Left cardiac atrium (tissue), 4 donors: ENCODE measurements around the gene OTUD7B. TPM values are rescaled to one million over a fixed set of nuclear protein-coding genes. Genes with fewer than 3 reads are reported as not detected.
A peak's percentile ranks its signal among the peaks of the same experiment; 100 is the strongest.

ENCODE experiments used
- ATAC-seq, 2 donors: fragments of 200-7000 bp; cut with Tn5 transposase; one replicate each; pipeline ENCODE4 v1.9.1; 2020; ENCODE audit warnings: mild to moderate bottlenecking in 2 of 2, moderate library complexity in 2 of 2
- DNase-seq: peaks from one replicate; pipeline ENCODE4 v3.0.0-alpha.2; 2020
- intact Hi-C, 2 donors: fragments of 100-400 bp; cut with DNase I; formaldehyde crosslinking; loops; one replicate each; pipeline versions ENCODE4 v1.14.1 to v1.15.1; 2022 to 2023
- total RNA-seq, 2 donors: library from RNA; stranded (reverse); fragmentation: NEBNext Ultra II Directional; extraction: Animal tissue kit (Norgen Biotek cat#: 25700); gene quantifications; one replicate each; pipeline ENCODE4 v1.2.1, GENCODE V29; 2021
- donor health status: DM: no; HTN: yes; CAD: no.
- donor health status: DM: no; HTN: yes; CAD: no; lungs with severe emphysema.
- donor health status: DM: yes; HTN: yes; CAD: no.
- donor health status: Dilated cardiomyopathy.

Gene OTUD7B
- total RNA-seq, 2 donors from 2014 or later, result 20.3 to 21.4 TPM

DNA sequence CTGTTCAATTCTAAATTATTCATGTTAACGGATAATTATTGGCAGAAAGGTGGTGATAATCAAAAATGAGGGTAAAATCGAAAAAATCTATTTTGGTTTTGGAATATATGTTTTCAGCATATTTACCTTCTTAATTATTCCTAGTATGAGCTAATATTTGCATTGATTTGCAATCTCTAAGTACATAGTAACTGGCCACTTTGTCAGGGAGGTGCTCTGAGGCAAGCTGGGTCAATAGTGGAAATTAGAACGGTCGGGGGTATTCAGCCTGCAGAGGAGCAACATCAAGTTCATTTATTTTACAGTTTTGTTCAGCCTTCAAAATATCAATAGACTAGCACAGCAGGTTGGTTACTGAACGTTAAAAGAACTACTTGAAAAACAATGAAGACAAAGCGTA lies 1.8 kb downstream of the OTUD7B start:
- intact Hi-C loops, result no loop called here
- no peak for DNase-seq
- no peak for ATAC-seq

DNA sequence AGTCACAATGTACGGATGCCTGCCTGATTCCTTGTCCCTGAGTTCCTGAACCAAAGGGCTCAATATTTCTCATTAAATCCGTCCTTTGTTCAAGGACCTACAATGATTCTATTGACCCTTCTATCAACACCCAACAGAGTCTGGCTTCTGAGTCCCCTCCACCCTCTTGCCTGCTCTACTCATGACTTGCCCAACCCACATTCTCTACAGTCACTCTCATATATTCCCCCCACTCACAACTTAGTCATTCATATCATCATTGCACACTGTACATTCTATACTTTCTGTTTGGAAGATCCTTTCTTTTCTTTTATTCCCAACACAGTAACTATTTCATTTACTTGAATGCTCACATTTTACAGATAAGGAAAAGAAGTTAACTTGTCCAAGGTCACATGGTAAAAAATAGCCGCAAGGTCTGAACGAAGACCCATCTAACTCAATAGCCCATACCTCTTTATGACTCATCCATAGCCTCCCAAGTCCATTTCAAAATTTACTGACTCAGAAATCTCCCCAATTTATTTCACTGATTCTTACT lies 3.6 kb downstream of the OTUD7B start:
- no peak for ATAC-seq
- intact Hi-C loops, result no loop called here
- DNase-seq, result no peak

DNA sequence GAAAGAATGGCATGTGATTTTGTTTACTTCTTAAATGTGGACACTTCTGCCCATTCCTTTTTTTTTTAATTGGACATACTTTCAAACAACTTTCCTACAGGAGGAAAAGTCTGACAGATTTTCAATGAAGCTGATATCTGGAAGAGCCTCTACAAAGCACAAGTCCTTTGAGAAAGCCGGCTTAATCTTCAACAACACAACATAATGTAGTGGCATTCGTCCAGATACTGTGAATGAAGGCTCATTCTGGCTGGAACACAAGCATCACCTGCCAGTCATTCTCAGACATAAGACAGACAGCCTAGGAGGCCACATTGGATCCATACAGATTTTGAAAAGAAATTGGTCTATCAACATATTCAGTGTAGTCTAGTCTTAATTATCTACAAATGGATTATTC lies 4.9 kb downstream of the OTUD7B start:
- intact Hi-C loops, result no loop called here
- DNase-seq (no peak), ATAC-seq (no peak)

DNA sequence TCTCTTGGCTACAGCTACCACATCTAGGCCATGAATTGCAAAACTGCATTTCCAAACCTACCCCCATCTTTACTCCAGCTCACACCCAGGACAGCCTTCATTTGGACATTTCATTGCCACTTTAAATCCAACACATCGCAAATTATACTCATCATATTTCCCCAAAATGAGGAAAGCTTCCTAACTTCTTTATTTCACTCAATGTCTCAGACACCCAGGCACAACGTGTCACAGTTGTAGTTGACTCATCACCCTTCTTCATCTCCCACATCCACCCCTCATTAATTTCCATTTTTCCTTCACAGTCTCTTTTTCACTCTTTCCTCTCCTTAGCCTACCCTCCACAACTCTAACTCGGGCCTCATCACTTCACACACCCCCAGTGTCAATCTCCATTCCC lies 6.7 kb downstream of the OTUD7B start:
- intact Hi-C loops, result no loop called here
- ATAC-seq (no peak), DNase-seq (no peak)

DNA sequence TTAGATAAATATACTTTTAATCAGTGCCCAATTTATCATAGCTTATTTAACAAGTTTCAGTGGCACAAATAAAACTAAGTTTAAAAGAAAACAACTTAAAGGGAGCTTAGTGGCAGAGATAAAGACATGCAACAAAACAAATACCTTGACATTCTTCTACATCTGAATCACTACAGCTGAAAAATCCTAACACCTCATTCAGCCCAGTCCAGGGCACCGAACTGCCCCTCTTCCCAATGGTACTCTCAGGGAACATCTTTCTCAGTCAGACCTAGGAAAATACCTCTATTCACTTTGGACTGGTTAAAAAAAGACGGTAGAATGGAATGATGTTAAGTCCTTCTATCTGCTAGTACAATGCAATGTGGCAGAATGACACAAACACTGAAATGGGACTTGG lies 8.3 kb downstream of the OTUD7B start:
- intact Hi-C loops, result no loop called here

DNA sequence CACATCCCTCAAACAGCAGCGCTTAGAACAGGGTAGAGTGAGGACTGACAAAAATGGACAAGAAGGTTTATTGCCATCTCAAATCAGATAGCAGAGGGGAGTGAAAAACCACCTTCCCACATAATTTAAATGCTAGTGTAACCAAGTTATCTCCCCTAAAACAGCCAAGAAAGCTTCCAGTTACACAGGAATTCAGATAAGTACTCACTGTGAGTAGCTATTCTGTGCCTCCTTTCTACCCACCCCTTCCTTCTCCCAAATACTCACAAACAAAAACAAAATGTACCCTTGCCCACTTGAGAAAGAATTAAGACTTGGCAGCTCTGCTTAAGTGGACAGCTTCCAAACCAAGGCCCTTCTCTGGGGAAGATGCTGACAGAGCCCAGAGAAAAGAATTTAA lies 9.1 kb downstream of the OTUD7B start:
- intact Hi-C loops, result no loop called here
- peak; percentile 60 for ATAC-seq
- DNase-seq, result no peak

More for the DNA sequence above, 8.3 kb downstream of the OTUD7B start:
- DNase-seq (no peak), ATAC-seq (peak in 1 of 2 donors; percentile 25)

DNA sequence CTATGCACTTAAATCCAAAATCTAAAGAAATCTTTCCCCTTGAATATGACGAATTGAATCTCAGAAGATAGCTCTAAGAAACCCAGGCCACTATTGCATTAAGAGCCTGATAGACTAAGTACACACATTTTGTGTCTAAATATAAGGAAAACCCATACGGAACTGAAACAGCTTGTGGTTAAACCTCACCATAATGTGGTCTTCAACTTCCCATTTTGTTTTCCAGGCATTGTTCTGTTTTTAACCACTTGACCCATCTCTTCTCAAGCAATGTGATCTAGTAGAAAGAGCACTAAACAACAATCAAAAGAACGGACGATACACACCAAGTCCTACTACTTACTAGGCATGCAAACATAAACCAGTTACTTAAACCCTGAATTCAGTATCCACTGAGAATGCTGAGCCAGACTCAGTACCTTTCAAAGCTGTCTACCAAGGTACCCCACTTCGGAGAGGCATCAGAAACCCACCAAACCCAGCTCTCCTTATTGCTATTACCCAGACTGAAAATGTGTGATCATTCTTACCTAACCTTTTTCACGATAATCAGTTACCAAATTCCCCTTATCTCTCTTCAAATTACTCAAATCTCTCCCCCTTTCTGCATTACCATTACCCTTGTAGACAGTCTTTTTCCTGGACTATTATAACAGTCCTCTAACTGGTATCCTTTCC lies 12.8 kb downstream of the OTUD7B start:
- intact Hi-C loops, result no loop called here
- ATAC-seq (peak in 1 of 2 donors; percentile 44), DNase-seq (no peak)

DNA sequence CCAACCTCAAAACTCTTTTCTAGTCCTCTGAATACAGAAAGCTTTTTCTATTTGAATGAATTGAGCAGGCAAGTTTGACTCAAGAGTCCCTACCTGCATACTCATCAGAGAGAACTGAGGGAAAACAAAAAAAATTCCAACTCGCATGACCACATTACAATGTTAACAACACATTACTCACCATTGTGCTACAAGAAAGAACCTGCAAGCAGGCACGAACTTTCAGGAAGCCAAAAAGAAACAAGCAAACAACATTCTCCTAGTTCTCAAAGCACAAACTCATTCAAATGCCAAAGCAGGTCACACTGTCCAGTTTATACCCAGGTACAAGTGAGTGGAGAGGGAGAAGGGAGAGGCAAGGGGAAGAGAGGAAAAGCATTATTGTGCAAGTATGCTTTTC lies 14.6 kb downstream of the OTUD7B start:
- DNase-seq (no peak), ATAC-seq (peak in 1 of 2 donors; percentile 49)
- intact Hi-C loops, result no loop called here

DNA sequence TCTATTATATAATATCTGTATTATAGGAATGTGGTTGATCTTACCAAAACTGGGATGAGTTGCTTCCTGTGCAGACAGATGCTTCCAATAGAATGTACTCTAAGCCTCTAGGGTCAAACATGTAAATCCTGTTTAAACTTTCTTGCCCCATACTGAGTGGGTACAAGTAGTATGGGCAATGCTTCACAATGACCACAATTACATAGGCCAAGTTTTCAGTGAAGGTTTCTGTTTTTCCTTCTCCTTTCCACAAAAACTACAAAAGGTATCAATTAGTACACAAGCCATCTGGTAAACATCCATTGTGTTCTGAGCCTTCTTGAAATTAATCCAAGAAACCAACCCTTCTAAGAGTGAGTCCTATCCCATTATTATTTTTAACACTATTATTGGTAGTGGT lies 16.8 kb downstream of the OTUD7B start:
- intact Hi-C loops, result no loop called here

DNA sequence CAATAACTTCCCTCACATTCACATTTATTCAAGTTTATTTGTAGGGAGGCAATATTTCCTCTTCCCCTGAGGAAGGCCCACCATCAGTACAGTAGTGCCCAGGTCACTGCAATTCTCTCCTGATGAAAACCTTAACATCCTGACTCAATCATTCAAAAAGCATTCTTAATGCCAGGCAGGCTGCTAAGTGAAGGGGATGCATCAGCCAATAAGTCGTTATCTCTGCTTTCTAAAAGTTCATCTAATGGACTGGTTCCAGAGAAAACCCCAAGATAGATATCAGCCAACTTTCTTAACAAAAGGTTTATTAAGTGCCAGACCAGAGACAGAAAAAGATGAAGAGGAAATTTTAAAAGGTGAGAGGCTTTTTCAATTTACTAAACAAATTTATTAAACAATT lies 17.3 kb downstream of the OTUD7B start:
- DNase-seq (no peak), ATAC-seq (no peak)
- intact Hi-C loops, result no loop called here

More for the DNA sequence above, 16.8 kb downstream of the OTUD7B start:
- ATAC-seq (no peak), DNase-seq (no peak)

DNA sequence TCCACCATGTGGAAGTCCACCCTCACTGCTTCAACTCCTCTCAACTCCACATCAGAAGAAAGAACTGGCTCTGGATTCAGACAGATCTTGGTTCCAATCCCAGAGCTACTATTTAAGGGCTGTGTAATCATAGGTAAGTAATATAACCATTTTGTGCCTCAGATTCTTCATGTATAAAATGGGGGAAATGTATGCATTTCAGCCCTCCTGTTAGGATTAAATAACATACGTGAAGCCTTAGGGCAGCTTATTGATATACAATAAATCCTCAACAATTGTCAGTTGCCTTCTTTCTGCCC lies 23.3 kb downstream of the OTUD7B start:
- peak in 1 of 2 donors; percentile 14 for ATAC-seq
- no peak for DNase-seq
- intact Hi-C loops, result no loop called here

DNA sequence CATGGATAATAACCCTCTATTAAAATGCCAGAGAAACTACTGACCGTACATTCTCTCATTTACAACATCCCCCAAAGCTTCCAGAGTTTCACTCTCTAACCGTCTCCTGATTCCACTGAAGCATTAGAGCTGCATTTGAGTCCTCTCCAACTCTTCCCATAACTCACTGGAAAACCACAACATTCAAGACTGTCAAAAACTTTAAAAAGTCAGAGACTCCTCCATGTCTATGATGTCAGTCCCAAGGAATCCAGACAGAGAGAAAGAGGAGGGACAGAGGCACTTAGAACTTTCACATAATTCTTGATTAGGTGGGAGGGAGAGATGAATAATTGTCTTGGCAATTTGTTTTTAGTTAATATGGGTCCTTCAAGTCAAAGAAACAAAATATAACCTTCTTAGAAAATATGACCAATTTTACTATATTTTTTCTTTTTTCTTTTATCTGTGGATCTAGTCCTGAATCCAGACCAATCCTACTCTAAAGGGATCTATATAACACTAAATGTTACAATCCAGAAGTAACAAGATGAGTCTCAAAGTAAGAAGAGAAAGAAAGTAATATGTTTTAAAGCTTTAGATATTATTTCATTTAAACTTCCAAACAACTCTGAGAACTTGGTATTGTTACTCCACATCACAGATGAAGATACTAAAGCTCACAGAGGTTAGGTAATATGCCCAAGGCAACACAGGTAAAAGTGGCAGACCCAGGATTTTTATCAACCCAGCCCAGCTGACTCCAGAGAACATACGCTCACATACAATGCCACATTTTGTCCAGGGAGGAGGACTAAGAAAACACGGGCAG lies 23.8 kb downstream of the OTUD7B start:
- intact Hi-C loops, result no loop called here
- peak; percentile 57 to 96 for ATAC-seq
- DNase-seq, result no peak

DNA sequence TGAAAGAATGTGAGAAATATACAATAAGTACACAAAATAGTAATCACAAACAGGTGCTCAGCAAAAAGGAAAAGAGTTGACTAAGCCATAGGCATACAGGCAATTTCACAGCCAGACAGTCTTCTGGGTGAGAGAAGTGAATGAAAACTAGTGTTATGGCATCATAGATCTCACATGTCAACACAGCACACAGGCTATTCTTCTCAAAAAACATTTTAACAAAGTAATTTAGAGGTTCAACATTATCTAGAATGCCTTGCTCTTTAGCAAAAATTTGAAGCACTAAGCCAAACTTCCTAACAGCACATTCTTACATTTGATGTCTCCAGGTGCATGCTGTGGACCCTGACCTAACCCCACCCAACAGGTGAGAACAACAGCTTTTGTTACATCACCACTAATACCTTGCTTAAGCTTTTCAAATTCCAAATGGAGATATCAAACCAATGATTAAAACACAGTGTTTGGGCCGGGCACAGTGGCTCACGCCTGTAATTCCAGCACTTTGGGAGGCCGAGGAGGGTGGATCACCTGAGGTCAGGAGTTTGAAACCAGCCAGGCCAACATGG lies 30.5 kb downstream of the OTUD7B start:
- intact Hi-C loops, result no loop called here
- no peak for ATAC-seq
- no peak for DNase-seq

DNA sequence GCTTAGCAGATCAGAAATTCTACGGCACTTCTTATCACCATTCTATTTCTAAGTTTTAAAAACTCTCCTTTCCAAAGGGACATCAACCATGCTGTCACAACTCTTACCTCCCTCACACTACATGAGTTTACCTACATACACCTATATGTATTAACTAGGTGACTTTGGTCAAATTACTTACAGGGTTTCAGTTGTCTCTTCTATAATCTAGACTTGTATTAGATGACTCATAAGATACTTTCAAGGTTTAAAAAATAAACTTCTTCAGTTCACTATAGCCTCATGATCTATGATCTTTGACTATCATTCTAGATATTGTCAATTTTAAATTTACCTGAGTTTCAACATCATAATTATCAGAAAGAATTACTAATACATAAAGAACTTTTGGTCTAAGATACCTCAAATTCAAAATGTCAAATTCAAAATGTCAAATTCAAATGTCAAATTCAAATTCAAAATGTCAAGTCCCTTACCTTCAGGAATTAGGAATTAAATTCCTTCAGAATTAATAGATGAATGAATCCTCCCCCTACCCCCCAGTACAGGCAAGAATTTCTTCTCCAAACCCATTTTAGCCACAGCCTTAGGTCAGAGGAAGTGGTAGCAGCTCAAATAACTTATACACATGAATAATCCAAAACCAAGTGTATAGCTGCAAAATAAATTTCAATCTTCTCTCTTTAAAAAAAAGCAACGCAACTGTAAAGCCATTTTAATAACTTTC lies 31.1 kb downstream of the OTUD7B start:
- DNase-seq (no peak), ATAC-seq (no peak)
- intact Hi-C loops, result no loop called here

DNA sequence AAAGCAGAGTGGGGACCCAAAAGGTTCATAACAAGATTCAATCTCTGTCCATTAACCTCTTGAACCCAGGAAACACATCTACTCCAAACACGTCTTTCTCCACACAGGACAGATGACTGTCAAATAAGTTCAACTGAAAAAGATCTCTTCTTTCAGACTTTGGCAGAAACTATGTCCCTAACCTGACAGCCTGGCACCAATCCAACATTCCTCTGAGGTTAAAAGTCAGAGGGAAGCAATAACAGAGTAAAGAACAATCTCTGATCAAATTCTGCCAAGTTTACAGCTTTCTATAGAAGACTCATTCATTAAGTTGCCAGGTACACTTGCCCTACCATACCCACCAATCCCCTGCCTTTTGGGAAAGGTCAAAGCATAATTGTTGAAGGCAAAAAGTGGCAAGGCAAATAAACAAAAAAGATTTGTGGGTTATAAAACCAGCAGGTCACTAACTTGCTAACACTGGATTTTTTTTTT lies 31.9 kb downstream of the OTUD7B start:
- intact Hi-C loops, result no loop called here
- no peak for ATAC-seq
- DNase-seq, result no peak

DNA sequence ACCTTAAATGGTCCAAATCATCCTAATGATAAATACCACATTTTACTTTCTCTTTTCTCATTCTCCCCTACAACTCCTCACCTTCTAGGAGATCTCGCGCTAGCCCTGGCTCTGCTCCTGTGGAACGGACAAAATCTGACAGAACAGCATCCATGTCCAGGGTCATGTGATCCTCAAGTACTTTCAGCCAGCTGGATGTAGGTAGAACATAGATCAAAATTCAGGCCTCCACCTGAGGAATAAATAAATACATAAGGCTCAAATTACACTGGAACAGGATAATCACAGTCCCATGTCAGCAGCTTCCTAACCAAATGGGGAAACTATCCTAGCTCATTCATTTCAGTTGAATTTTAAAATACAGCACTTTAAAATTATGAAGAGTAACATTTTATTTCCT lies 33.2 kb downstream of the OTUD7B start:
- no peak for DNase-seq
- no peak for ATAC-seq
- intact Hi-C loops, result no loop called here

DNA sequence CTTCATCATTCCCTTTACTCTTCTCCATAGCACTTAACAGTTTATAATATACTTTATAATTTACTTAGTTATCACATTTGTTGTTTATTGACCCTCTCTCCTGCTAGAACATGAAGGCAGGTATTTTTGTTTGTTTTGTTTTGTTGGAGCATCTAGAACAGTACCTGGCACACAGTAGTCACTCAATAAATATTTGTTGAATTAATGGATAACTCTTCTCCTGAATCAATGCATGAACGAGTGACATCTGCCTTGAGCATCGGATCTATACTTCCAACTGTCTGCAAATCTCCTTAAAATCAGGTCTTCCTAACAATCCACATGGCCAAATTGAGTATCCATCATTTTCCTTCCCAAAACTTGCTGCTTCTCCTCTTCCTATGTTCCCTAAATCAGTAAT lies 38.0 kb downstream of the OTUD7B start:
- no peak for DNase-seq
- no peak for ATAC-seq
- intact Hi-C loops, result no loop called here

DNA sequence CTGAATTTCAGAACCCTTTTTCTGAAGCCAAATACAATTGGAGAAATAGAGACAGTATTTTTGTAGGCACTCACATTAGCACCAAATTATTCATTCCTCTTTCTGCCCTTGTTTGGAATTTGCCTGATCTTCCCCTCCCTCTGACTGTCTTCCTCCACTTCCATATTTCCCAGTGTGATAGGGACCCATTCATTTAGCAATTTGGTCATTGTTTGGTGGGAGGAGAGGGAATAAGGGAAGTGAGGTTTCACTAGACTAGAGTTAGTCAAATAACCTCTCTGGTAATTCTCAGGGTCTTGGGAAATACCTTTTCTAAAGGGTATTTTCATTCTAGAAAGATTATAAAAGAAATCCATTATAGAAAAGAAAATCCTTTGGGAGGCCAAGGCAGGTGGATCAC lies 42.9 kb downstream of the OTUD7B start:
- ATAC-seq (no peak), DNase-seq (no peak)
- intact Hi-C loops, result no loop called here

DNA sequence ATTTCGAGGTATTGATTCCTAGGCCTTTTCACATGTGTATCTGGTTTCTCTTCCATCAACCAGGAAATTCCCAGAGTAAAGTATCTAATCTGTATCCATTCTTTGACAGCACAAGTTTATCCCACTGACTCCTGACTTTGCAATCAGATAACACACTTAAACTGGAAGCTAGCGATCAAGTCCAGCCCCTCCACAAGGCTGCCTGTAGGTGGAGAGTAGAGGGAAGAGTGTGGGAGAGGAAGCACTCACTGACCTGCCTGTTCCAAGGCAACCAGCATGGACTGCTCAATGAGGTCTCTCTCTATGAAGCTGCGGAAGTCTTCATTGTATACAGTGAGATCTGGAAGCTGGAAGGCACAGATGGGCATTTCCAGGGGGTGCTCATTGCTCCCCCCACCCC lies 43.5 kb downstream of the OTUD7B start:
- intact Hi-C loops, result no loop called here
- ATAC-seq, result no peak
- no peak for DNase-seq

DNA sequence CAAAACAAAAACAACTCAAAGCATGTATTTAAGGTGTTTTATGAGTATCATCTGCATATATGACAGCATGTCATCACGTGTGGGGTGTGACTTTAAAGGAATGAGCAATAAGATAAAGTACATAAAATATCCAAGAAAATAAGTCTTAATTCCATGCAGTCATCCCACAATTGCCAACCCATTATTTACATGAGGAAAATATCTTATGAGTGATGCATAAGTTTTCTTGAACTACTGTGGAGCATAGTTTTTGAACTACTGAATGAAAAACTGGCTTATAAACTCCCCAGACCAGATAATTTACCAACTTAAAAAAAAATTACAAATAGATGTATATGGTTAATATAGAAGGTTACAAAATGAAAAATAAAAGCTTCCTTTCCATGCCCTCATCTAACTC lies 44.1 kb downstream of the OTUD7B start:
- ATAC-seq (no peak), DNase-seq (no peak)
- intact Hi-C loops, result no loop called here
